Common myeloid progenitor, CD34-positive (primary cell): ENCODE data around the gene CLCN3. TPM values are rescaled to one million over a fixed set of nuclear protein-coding genes. Genes with fewer than 3 reads are reported as not detected.
"Not testable (repeated sequence)": the region's sequence is repeated elsewhere in the genome, so short reads cannot be mapped to it uniquely, and the experiment has no call there.

ENCODE experiments used
- CTCF ChIA-PET: fragments of 350-600 bp; sonication (Branson Sonifier 250); formaldehyde crosslinking; loops from one replicate; lab custom pipeline; 2021; ENCODE audit warnings: antibody characterized with exemption; lab: Charles Lee
- POLR2A ChIA-PET: fragments of 350-600 bp; sonication (Branson Sonifier 250); formaldehyde crosslinking; loops from one replicate; lab custom pipeline; 2021; ENCODE audit warnings: antibody characterized with exemption; lab: Charles Lee
- DNase-seq, 3 donors: peaks; one replicate each; pipeline versions ENCODE4 v3.0.0 to v3.0.0-alpha.2; 2013
- H3K27ac ChIP-seq, 2 experiments: 1 replicate in 1 of 2; 2 replicates in 1 of 2; pipeline ENCODE4 v1.7.0; 2013; ENCODE audit warnings: inconsistent platforms in 2 of 2, low read length in 2 of 2, mild to moderate bottlenecking in 2 of 2, low read depth in 1 of 2, moderate library complexity in 1 of 2; ENCODE audit not compliant: severe bottlenecking in 2 of 2, insufficient read depth in 1 of 2, poor library complexity in 1 of 2
- H3K27me3 ChIP-seq, 5 experiments: replicated peaks in 2 of 5; 1 replicate in 3 of 5; 2 replicates in 2 of 5; pipeline versions ENCODE4 v1.6.1 to v1.7.0; 2013; ENCODE audit warnings: low read length in 4 of 5, mild to moderate bottlenecking in 2 of 5, moderate library complexity in 2 of 5, inconsistent platforms in 1 of 5; ENCODE audit not compliant: insufficient read depth in 5 of 5, control insufficient read depth in 4 of 5
- H3K36me3 ChIP-seq, 4 experiments: 1 replicate in 2 of 4; 2 replicates in 2 of 4; pipeline versions ENCODE4 v1.6.1 to v1.7.0; 2013; ENCODE audit warnings: low read length in 3 of 4, control low read depth in 1 of 4, mild to moderate bottlenecking in 1 of 4; ENCODE audit not compliant: control insufficient read depth in 4 of 4, insufficient read depth in 4 of 4
- H3K4me1 ChIP-seq, 4 experiments: 1 replicate in 3 of 4; 2 replicates in 1 of 4; pipeline versions ENCODE4 v1.6.1 to v1.7.1; 2013; ENCODE audit warnings: low read length in 3 of 4, mild to moderate bottlenecking in 3 of 4, control low read depth in 1 of 4, inconsistent platforms in 1 of 4, moderate library complexity in 1 of 4; ENCODE audit not compliant: control insufficient read depth in 4 of 4, insufficient read depth in 4 of 4; ENCODE audit errors: control extremely low read depth in 1 of 4
- H3K4me3 ChIP-seq, 7 experiments: 1 replicate in 4 of 7; 2 replicates in 3 of 7; pipeline versions ENCODE4 v1.5.1 to v1.7.0; 2013; ENCODE audit warnings: mild to moderate bottlenecking in 7 of 7, low read length in 6 of 7, moderate library complexity in 6 of 7, inconsistent platforms in 2 of 7, low read depth in 2 of 7, control low read depth in 1 of 7; ENCODE audit not compliant: insufficient read depth in 4 of 7, control insufficient read depth in 1 of 7; ENCODE audit errors: extremely low read depth in 1 of 7
- H3K9me3 ChIP-seq, 5 experiments: 1 replicate in 4 of 5; 2 replicates in 1 of 5; pipeline versions ENCODE4 v1.6.1 to v1.7.1; 2013; ENCODE audit warnings: low read length in 4 of 5, mild to moderate bottlenecking in 2 of 5, inconsistent platforms in 1 of 5, low read depth in 1 of 5, moderate library complexity in 1 of 5; ENCODE audit not compliant: control insufficient read depth in 4 of 5, insufficient read depth in 2 of 5; ENCODE audit errors: control extremely low read depth in 1 of 5
- WGBS: methylation state at CpG from one replicate; pipeline ENCODE4 v1.1.5; 2013; ENCODE audit not compliant: insufficient coverage; 5-methylcytosine and 5-hydroxymethylcytosine counted together
- polyA plus RNA-seq: library from polyadenylated mRNA; unstranded; fragments of 120-200 nt; gene quantifications from one replicate; pipeline ENCODE4 v1.2.1, GENCODE V29; 2013

Gene CLCN3
- 10.8 TPM for polyA plus RNA-seq

DNA sequence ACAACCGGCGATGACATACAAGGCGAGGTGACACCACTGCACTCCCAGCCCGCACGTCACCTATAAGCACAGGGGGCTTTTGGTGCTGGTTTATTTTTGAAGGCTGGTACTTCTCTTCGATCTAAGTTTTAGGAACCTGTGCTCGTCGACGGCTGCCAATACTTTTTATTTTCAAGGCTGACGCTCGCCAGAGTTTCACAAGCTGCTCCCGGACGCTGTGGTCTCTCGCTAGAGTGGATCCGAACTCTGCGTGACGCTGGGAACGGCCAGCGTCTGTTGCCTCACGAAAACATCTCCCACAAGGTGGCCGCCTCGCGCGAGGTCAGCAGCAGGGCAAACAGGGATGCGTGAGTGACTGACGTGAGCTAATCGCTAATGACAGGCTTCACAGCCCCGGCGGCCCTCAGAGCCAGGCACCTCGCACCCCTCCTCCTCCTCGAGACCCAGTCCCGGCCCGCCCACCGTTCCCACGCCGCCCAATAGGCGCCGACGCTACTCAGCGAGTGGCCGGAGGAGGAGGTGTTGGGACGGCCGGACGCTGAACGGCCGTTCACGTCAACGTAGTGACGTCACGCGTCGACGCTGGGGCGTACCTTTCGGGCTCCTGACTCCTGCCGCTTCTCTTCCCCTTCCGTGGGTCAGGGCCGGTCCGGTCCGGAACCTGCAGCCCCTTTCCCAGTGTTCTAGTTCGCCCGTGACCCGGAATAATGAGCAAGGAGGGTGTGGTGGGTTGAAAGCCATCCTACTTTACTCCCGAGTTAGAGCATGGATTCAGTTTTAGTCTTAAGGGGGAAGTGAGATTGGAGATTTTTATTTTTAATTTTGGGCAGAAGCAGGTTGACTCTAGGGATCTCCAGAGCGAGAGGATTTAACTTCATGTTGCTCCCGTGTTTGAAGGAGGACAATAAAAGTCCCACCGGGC, at the start of gene CLCN3:
Gene CLCN3 (plus strand): TSS at position 621 of the 922 bp plus-strand sequence. CDS start 15,351 bp downstream, outside the sequence.
- ChIA-PET CTCF (interaction anchor here (1.0 to 1.7 kb wide), 6 partner anchors 14 to 612 kb away, joined by 3 to 5 read pairs (median 3); no protein-coding TSS in a partner anchor), POLR2A (interaction anchor here (0.6 kb wide), 1 partner anchor 86 kb away, joined by 6 read pairs; no protein-coding TSS in a partner anchor)
- 0% methylated on average over 51 of the region's 67 CpGs for WGBS
- H3K27me3 ChIP-seq = peaks cover 0 to 2% (median 0%) of the 10 kb centered on the region in 5 experiments
- DNase-seq = peak; percentile 73 to 85 (median 83)
- no peaks in the 10 kb centered on the region for H3K9me3 ChIP-seq
- peaks cover 37 to 49% (median 43%) of the 10 kb centered on the region in 4 experiments for H3K4me1 ChIP-seq
- peak within 1 kb of the TSS; percentile 82 to 92 for H3K27ac ChIP-seq
- H3K4me3 ChIP-seq = peak within 1 kb of the TSS; percentile 54 to 100 (median 88)
- H3K36me3 ChIP-seq = no peaks in the 10 kb centered on the region

DNA sequence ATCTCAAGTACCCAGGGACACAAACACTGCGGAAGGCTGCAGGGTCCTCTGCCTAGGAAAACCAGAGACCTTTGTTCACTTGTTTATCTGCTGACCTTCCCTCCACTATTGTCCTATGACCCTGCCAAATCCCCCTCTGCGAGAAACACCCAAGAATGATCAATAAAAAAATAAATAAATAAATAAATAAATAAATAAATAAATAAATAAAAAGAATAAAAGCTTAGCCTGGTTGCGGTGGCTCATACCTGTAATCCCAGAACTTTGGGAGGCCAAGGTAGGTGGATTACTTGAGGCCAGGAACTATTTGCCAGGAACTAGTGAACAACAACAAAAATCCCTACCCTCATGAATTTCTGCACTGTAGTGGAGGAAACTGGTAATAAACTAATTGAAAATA, 49.4 kb upstream of the CLCN3 start:
- H3K4me1 ChIP-seq, H3K9me3 ChIP-seq, H3K4me3 ChIP-seq, POLR2A ChIA-PET, H3K27ac ChIP-seq, CTCF ChIA-PET, H3K27me3 ChIP-seq, DNase-seq: not testable (repeated sequence)
- peaks cover 9 to 20% (median 9%) of the 10 kb centered on the region in 4 experiments for H3K36me3 ChIP-seq
- WGBS = no CpG with 5 or more reads among the region's 3 CpGs

DNA sequence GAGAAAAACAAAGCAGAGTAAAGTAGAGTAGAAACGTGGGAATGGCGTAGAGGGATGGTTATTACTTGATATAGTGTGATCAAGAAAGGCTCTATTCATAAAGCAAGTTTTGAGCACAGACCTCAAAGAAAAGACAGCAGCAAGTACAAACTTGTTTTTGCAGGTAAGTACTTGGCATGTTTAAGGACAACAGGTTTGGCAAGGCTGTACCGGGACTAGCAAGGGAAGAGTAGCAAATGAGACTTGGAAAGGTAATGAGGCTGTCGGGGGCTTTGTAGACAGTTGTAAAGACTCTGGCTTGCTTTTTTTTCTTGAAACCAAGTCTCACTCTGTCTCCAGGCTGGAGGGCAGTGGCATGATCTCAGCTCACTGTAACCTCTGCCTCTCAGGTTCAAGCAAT, 48.9 kb upstream of the CLCN3 start:
- POLR2A ChIA-PET = no interaction called here

DNA sequence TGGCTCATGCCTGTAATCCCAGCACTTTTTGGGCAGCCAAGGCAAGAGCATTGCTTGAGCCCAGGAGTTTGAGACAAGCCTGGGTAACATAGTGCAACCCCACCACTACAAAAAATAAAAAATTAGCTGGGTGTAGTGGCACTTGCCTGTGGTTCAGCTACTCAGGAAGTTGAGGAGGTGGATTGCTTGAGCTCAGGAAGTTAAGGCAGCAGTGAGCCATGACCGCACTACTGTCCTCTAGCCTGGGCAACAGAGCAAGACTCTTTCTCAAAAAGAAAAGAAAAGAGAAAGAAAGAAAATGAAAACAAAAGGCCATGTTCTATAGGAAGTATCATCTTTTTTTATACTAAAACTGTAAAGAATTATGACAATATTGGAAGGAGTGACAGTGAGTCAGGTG, 46.5 kb upstream of the CLCN3 start:
- H3K4me1 ChIP-seq = no peaks in the 10 kb centered on the region
- no CpG with 5 or more reads among the region's 1 CpG for WGBS
- peak in 1 of 3 donors; percentile 4 for DNase-seq
- peaks cover 9 to 22% (median 11%) of the 10 kb centered on the region in 4 experiments for H3K36me3 ChIP-seq
- no peaks in the 10 kb centered on the region for H3K27me3 ChIP-seq
- H3K9me3 ChIP-seq = no peaks in the 10 kb centered on the region
- CTCF ChIA-PET = no interaction called here
- no peak overlapping the region for H3K27ac ChIP-seq
- H3K4me3 ChIP-seq = no peak overlapping the region
- POLR2A ChIA-PET = interaction anchor here (0.6 kb wide), 1 partner anchor 650 kb away, joined by 3 read pairs; no protein-coding TSS in a partner anchor

More for the DNA sequence above, 48.9 kb upstream of the CLCN3 start:
- CTCF ChIA-PET = no interaction called here
- Histone ChIP-seq H3K27me3 (no peaks in the 10 kb centered on the region), H3K27ac (no peak overlapping the region), H3K4me1 (no peaks in the 10 kb centered on the region), H3K4me3 (no peak overlapping the region), H3K9me3 (no peaks in the 10 kb centered on the region), H3K36me3 (peaks cover 9 to 22% (median 9%) of the 10 kb centered on the region in 4 experiments)
- 98% methylated on average over 4 of the region's 4 CpGs for WGBS
- DNase-seq = no peak

DNA sequence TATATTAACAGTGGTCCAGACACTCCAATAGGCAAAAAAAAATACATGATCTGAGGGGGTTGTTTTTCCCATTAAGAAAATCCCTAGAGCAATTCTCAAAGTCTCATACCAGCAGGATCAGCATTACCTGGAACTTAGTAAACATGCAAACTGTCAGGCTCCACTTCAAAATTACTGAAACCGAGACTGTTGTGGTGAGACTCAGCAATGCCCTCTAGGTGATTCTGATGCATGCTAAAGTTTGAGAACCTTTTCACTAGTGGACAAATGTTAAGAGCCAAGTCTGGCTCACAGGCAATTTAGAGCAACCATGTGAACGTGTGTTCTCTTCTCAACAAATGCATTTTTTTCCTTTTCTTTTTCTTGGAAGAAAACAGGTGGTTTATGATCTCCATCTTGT, 38.2 kb upstream of the CLCN3 start:
- CTCF ChIA-PET = no interaction called here
- Histone ChIP-seq H3K36me3 (peaks cover 8 to 12% (median 11%) of the 10 kb centered on the region in 4 experiments), H3K27ac (no peak overlapping the region), H3K4me1 (no peaks in the 10 kb centered on the region), H3K4me3 (no peak overlapping the region), H3K27me3 (no peaks in the 10 kb centered on the region), H3K9me3 (no peaks in the 10 kb centered on the region)
- WGBS = 95% methylated on average over 2 of the region's 2 CpGs
- DNase-seq = no peak
- POLR2A ChIA-PET = no interaction called here

DNA sequence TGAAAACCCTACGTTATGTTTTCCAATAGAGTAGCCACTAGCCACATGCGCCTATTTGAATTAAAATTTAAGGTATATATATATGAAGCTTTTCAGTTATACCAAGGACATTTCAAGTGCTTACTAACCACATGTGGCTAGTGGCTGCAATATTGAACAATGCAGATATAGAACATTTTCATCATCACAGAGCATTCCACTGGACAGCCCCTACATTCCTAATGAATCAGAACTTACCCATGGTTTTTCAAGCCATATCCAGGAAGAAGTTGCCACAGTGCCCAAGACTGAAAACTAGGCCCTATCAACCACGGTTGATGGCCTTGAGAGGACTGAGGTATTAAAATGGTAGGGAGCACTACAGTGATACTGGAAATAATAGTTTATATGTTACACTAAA, 37.7 kb upstream of the CLCN3 start:
- WGBS = 100% methylated on average over 1 of the region's 3 CpGs
- ChIA-PET CTCF (no interaction called here), POLR2A (no interaction called here)
- no peak for DNase-seq
- Histone ChIP-seq H3K36me3 (peaks cover 8 to 12% (median 11%) of the 10 kb centered on the region in 4 experiments), H3K4me1 (no peaks in the 10 kb centered on the region), H3K27me3 (no peaks in the 10 kb centered on the region), H3K27ac (no peak overlapping the region), H3K4me3 (no peak overlapping the region), H3K9me3 (no peaks in the 10 kb centered on the region)

DNA sequence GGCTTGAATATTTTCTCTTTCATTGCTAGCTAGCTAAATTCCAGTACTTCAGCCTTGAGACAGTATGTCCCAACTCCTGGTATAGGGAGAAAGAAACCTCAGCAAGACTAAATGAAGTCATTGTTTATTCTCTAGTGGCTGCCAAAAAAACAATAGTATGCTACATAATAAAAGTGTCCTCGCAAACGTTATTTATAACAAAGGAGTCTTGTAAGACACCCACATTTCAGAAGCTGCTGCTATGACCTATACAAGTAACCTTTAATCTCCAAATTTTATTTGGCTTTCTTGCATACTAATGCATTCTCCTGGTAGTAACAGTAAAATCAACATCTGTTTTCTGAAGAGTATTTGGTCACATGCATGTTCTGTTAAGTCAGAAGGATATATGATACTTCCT, 36.8 kb upstream of the CLCN3 start:
- POLR2A ChIA-PET = no interaction called here
- Histone ChIP-seq H3K4me3 (no peak overlapping the region), H3K4me1 (no peaks in the 10 kb centered on the region), H3K27ac (no peak overlapping the region), H3K27me3 (no peaks in the 10 kb centered on the region), H3K9me3 (no peaks in the 10 kb centered on the region), H3K36me3 (peaks cover 8 to 15% (median 12%) of the 10 kb centered on the region in 4 experiments)
- CTCF ChIA-PET = no interaction called here
- no peak for DNase-seq
- WGBS = 67% methylated on average over 2 of the region's 2 CpGs
